ENCODE measurements around the gene LHX1. TPM values are rescaled to one million over a fixed set of nuclear protein-coding genes. Genes with fewer than 3 reads are reported as not detected.

LHX1 gene
- total RNA-seq (not detected), polyA plus RNA-seq (not detected)
- long read RNA-seq, donor 1, result 0 reads
- long read RNA-seq, donor 2, result 0 reads
- long read RNA-seq, donor 3, result 0 reads

DNA sequence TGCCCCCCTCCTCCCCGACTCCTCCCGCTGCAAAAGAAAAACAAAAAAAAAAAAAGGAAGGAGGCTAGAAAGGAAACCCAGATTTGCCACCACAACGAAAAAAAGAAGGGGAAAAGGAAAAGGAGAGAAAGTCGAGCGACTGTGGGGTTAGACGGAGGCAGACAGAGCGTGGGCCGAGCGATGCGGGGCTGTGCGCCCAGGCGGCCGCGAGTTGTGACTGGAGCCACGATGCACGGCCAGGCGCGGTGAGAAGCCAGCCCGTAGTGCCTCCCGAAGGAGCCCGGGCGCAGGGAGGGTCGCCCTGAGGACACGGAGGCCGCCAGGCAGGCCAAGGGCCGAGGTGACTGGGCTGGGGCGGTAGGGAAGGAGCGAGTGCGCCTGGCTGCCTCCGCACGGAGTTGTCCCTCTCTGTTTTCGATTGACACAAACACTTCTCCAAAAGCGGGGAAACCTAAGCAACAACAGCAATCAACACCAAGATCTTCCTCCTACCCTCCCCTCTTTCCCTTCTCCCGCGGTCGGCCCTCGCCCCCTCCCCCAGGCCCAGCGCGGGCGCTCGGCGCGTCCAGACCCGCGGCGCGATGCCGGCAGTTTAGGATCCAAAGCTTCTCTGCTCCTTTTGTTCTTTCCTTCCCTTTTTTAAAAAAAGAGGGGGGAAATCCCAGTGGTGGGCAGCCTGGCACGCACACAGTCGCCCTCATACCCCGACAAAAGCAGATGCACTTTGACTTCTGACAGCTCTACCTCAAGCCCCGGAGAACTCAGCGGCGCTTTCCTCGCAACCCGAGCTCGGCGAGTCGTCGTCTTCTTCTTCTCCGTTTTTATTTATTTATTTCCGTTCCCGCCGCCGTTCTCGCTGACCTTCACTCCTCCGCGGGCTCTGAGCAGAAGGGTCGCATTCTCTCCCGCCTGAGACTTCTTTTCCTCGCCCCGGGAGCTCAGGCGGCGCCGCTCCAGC lies at the start of gene LHX1:
TSS of gene LHX1 (plus strand) at position 475 of the 958 bp plus-strand sequence. CDS start 723 bp downstream, outside the sequence.
- Histone ChIP-seq H3K9me3 (no peaks in the 10 kb centered on the region), H3K27me3 (peaks cover 91 to 100% (median 100%) of the 10 kb centered on the region in 9 donors), H3K4me3 (peak within 1 kb of the TSS; percentile 1 to 42 (median 23)), H3K27ac (no peak within 1 kb of the TSS), H3K4me1 (peaks cover 10 to 83% (median 65%) of the 10 kb centered on the region in 12 donors), H3K36me3 (no peaks in the 10 kb centered on the region)
- TF ChIP-seq POLR2A (IDR thresholded peaks at IDR 0.05), result no peak
- TF ChIP-seq, protein P1, sequence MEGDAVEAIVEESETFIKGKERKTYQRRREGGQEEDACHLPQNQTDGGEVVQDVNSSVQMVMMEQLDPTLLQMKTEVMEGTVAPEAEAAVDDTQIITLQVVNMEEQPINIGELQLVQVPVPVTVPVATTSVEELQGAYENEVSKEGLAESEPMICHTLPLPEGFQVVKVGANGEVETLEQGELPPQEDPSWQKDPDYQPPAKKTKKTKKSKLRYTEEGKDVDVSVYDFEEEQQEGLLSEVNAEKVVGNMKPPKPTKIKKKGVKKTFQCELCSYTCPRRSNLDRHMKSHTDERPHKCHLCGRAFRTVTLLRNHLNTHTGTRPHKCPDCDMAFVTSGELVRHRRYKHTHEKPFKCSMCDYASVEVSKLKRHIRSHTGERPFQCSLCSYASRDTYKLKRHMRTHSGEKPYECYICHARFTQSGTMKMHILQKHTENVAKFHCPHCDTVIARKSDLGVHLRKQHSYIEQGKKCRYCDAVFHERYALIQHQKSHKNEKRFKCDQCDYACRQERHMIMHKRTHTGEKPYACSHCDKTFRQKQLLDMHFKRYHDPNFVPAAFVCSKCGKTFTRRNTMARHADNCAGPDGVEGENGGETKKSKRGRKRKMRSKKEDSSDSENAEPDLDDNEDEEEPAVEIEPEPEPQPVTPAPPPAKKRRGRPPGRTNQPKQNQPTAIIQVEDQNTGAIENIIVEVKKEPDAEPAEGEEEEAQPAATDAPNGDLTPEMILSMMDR (IDR thresholded peaks at IDR 0.05), result no peak
- 2 to 3% (median 2%) methylated on average over 71 to 75 of the region's 75 CpGs for WGBS, 4 donors
- intact Hi-C loops (cut with DNase I), result no loop called here
- no peak for DNase-seq
- ATAC-seq, result no peak

DNA sequence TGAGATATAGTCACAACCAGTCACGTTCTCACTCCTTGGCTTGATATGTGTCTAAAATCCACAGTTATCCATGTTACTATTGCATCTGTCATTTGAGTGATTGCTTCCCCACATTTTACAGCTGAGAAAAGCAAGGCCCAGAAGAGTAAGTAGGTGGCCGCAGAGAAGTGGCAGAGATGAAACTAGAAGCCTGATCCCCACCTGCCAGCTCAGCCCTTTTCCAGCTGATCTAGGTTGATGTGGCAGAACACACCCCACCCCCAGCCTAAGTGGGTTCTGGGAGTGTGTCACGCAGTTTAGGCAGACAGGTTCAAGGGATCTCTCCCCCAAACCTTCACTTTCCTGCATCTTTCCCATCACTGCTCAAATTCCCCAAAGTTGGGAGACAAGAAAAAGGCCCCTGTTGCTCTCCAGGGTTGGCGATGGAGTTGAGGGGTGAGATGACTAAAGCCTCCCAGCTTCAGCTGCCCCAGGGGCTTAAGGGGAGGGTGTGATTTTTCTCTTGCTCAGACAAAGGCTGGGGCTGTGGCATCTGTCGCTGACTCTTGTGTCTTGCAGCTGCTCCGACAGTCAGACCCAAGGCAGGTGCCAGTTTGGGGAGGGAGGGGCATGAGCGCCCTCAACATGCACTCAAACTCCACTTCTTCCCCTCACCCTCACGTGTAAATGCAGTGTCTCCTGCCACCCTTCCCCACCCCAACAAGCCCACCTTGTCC lies 48.9 kb upstream of the LHX1 start:
- no peak for DNase-seq
- Histone ChIP-seq H3K4me3 (no peak overlapping the region), H3K27ac (no peak overlapping the region), H3K27me3 (peaks cover 9 to 75% (median 35%) of the 10 kb centered on the region in 9 donors), H3K9me3 (no peaks in the 10 kb centered on the region), H3K4me1 (peaks cover 0 to 5% (median 0%) of the 10 kb centered on the region in 12 donors), H3K36me3 (no peaks in the 10 kb centered on the region)
- ATAC-seq, result no peak
- 55 to 61% (median 58%) methylated on average over 8 of the region's 8 CpGs for WGBS, 4 donors
- no peak for TF ChIP-seq POLR2A (IDR thresholded peaks at IDR 0.05)
- TF ChIP-seq, protein P1 (IDR thresholded peaks at IDR 0.05), result no peak
- intact Hi-C loops (cut with DNase I), result no loop called here

DNA sequence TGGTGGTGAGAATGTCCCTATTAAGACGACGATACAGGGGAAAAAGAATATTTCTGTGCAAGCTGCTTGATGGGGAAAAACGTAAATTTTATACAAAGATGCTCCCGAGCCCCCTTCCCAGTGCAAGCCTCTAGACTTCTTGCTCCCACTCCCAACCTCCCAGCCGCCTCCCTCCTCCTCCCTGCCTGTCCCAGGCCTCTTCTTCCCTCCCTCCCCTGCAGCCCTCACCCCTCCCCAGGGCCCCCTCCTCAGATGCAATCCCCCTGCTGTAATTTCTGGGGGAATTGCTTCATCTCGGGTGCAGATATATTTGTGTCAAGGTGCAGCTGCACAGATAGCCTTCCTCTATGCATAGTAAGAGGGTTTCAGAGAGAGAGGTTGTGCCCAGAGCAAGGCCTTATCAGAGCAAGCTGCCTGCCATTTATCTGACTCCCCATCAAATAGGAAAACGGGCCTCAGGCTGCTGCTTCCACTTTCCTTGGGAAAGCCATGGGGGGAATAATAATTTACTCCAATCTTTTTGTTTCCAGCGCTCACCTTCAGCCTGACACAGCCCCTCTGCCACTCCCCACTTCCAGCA lies 47.4 kb upstream of the LHX1 start:
- TF ChIP-seq, protein P1 (IDR thresholded peaks at IDR 0.05), result no peak
- TF ChIP-seq POLR2A (IDR thresholded peaks at IDR 0.05), result no peak
- H3K4me3 ChIP-seq, result no peak overlapping the region
- ATAC-seq, result no peak

More for the DNA sequence above, 47.4 kb upstream of the LHX1 start:
- Histone ChIP-seq H3K27ac (no peak overlapping the region), H3K9me3 (no peaks in the 10 kb centered on the region), H3K36me3 (no peaks in the 10 kb centered on the region), H3K27me3 (peaks cover 2 to 60% (median 21%) of the 10 kb centered on the region in 9 donors), H3K4me1 (peaks cover 0 to 1% (median 0%) of the 10 kb centered on the region in 12 donors)
- 53 to 55% (median 55%) methylated on average over 8 of the region's 8 CpGs for WGBS, 4 donors
- intact Hi-C loops (cut with DNase I), result no loop called here
- no peak for DNase-seq
